GM19023 (cell line): ENCODE data around the gene AGT.
"Not testable (repeated sequence)": the region's sequence is repeated elsewhere in the genome, so short reads cannot be mapped to it uniquely, and the experiment has no call there.

Source experiments
- ATAC-seq: cut with Tn5 transposase; IDR thresholded peaks from one replicate; pipeline ENCODE4 v1.9.1; 2021; ENCODE audit warnings: mild to moderate bottlenecking, moderate library complexity; ENCODE audit not compliant: unreplicated experiment

Gene AGT

GRCh38 chr1:230745071-230745470 lies 31.1 kb upstream of the AGT start:
- ATAC-seq = no peak

- no peak for ATAC-seq
Observed at GRCh38 chr1:230744382-230744781, 30.5 kb upstream of the AGT start.

- ATAC-seq = no peak
Observed at GRCh38 chr1:230743899-230744298, 30.0 kb upstream of the AGT start.

GRCh38 chr1:230739564-230740290 lies 25.8 kb upstream of the AGT start:
- no peak for ATAC-seq

GRCh38 chr1:230737622-230738262 lies 23.8 kb upstream of the AGT start:
- ATAC-seq = no peak

GRCh38 chr1:230735447-230735846 lies 21.5 kb upstream of the AGT start:
- no peak for ATAC-seq

DNA sequence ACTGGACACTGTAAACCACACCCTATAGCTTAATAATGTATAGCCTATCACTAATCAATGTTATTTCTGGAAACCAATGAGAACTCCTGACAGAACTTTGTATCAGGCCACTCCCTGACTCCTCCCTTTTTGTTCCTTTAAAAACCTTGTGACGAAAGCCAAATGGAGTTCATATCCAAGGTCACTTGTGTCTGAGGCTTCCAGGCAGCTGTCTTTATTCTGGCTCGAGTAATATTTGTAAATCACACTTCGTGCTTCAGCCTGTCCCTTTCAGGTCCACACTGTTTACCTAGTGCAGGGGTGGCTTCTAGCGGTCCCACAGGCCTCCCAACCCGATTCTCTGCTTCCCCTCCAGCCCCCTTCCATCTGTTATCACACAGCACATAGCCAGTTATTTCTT lies 17.1 kb upstream of the AGT start:
- no peak for ATAC-seq

DNA sequence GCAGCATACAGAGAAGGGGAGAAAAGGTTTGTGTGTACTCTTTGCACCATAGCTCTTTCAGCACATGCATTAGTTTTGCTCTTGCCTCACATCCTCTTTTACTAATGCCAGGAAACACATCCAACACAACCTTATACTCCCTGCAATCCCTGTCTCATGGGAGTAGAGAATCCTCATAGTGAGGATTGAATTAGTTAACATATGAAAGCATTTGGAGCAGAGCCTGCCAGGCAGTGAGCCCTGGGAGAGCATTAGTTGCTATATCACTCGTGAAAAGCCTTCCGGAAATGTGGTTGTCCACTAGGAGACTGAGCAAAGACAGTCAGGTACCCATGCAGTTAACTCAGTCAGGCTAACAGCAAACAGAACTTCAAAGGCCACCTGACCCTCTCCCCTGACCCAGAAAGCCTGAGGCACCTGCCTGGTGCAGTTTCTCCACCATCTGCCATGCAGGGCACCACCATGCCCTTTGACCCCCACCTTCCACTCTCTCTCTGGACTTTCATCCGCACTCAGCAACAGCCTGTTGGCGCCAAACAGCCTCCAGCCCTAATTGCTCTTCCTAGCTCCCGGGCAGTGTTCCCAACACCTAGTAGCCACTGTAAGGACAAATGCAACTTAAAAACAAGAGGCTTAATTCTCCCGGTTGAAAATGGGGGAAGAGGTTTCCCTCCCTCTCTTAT lies 14.9 kb upstream of the AGT start:
- ATAC-seq = no peak

- no peak for ATAC-seq
Observed at GRCh38 chr1:230725256-230726012, 11.5 kb upstream of the AGT start.

DNA sequence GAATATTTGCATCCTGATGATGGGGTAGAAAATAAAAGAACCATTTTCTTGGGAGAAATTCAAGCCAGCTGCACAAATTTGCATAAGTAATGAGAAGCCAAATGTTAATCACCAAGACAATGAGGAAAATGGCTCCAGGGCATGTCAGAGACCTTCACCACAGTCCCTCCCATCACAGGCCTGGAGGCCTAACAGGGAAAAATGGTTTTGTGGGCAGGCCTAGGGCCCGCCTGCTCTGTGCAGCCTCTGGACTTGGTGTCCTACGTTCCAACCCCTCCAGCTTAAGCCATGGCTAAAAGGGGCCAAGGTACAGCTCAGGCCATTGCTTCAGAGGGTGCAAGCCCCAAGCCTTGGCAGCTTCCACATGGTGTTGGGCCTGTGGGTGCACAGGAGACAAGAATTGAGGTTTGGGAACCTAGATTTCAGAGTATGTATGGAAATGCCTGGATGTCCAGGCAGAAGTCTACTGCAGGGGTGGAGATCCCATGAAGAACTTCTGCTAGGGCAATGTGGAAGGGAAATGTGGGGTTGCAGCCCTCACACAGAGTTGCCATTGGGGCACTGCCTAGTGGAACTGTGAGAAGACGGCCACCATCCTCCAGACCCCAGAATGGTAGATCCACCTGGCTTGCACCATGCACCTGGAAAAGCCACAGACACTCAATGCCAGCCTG lies 8.1 kb upstream of the AGT start:
- ATAC-seq = not testable (repeated sequence)

GRCh38 chr1:230717251-230717650 lies 3.3 kb upstream of the AGT start:
- ATAC-seq = no peak

DNA sequence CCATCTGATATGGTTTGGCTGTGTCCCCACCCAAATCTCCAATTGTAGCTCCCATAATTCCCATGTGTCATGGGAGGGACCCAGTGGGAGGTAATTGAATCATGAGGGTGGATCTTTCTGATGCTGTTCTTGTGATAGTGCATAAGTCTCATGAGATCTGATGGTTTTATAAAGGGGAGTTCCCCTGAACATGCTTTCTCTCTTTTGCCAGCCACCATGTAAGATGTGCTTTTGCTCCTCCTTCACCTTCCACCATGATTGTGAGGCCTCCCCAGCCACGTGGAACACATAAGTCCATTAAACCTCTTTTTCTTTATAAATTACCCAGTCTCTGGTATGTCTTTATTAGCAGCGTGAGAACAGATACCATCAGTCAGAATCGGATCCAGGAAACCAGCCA lies 2.5 kb upstream of the AGT start:
- not testable (repeated sequence) for ATAC-seq

- ATAC-seq = no peak
Observed at GRCh38 chr1:230715510-230715909, 1.6 kb upstream of the AGT start.

- ATAC-seq = no peak
Observed at GRCh38 chr1:230713547-230713914, 391 bp downstream of the AGT start.

GRCh38 chr1:230713138-230713537 lies 784 bp downstream of the AGT start:
- ATAC-seq = no peak

GRCh38 chr1:230712470-230712942 lies 1.4 kb downstream of the AGT start:
- no peak for ATAC-seq

DNA sequence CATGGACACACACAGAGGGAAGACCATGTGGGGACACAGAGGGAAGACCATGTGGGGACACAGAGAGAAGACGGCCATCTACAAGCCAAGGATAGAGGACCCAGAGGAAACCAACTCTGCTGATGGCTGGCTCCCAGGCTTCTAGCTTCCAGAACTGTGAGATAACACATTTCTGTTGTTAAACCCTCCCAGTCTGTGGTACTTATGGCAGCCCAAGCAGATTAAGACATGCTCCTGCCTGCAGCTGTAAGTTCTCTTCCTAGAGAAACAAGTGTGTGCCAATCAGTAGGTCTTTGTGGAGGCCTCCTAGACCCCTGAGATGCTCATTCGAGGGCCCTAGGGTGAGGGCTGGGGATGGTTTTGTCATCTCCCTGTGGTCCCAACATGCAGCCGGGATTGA lies 2.7 kb downstream of the AGT start:
- ATAC-seq = no peak

- ATAC-seq = no peak
Observed at GRCh38 chr1:230710543-230710904, 3.4 kb downstream of the AGT start.

DNA sequence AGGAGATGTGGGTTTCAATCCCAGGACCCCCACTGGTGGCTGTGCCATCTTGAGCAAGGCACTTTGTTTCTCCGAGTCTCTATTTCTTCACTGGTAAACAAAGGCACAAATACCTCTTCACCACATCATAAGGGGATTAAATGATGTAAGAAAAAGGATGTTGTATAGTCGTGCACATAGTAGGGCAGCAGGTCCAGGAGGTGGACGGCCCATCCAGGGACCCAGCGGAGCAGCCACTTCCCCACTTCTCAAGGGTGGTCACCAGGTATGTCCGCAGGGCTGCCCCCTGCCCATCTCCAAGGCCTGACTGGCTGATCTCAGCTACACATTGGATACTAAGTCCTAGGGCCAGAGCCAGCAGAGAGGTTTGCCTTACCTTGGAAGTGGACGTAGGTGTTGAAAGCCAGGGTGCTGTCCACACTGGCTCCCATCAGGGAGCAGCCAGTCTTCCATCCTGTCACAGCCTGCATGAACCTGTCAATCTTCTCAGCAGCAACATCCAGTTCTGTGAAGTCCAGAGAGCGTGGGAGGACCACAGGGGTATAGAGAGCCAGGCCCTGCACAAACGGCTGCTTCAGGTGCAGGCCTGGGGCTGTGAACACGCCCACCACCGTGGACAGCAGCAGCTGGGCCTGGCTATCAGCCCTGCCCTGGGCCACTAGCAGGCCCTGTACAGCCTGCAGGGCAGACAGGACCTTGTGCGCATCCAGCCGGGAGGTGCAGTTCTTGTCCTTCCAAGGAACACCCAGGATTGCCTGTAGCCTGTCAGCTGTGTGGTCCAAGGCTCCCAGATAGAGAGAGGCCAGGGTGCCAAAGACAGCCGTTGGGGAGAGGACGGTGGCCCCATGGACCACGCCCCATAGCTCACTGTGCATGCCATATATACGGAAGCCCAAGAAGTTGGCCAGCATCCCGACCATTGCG lies 4.0 kb downstream of the AGT start:
- no peak for ATAC-seq
